NB4 (cell line): ENCODE measurements around the gene CTIF.

Experiments used
- MYC ChIP-seq: IDR thresholded peaks from 2 replicates; pipeline ENCODE4 v1.6.1; 2011; ENCODE audit warnings: low read depth, low read length
- POLR2A ChIP-seq: IDR thresholded peaks from 2 replicates; pipeline ENCODE4 v1.6.1; 2011; ENCODE audit warnings: mild to moderate bottlenecking; ENCODE audit not compliant: insufficient read length; ENCODE audit errors: extremely low read depth
- TF ChIP-seq, protein P1 (sequence below): IDR thresholded peaks from one replicate; pipeline ENCODE4 v1.5.1; 2012; ENCODE audit warnings: low read depth, low read length
- TF ChIP-seq, protein P2 (sequence below): IDR thresholded peaks from 2 replicates; pipeline ENCODE4 v1.6.1; 2011; ENCODE audit warnings: low read depth, low read length

DNA sequence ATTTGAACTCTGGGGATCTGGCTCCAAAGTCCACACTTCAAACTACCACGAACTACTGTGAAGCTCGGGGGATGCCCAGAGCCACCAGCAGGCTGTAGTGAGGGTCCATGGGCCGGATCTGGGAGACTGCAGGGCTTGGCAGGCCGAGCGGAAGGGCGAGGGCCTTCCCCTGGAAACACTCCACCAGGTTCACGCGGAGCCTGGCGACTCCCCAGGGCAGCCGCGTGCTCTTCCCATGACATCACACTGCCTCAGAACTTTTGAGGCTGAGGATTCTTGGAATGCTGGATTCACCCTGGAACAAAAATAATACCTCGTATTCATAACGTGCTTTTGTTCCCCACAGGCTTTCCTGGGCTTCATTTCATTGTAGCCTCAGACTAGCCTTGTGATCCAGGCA, 210.9 kb downstream of the CTIF start:
- TF ChIP-seq, protein P1, sequence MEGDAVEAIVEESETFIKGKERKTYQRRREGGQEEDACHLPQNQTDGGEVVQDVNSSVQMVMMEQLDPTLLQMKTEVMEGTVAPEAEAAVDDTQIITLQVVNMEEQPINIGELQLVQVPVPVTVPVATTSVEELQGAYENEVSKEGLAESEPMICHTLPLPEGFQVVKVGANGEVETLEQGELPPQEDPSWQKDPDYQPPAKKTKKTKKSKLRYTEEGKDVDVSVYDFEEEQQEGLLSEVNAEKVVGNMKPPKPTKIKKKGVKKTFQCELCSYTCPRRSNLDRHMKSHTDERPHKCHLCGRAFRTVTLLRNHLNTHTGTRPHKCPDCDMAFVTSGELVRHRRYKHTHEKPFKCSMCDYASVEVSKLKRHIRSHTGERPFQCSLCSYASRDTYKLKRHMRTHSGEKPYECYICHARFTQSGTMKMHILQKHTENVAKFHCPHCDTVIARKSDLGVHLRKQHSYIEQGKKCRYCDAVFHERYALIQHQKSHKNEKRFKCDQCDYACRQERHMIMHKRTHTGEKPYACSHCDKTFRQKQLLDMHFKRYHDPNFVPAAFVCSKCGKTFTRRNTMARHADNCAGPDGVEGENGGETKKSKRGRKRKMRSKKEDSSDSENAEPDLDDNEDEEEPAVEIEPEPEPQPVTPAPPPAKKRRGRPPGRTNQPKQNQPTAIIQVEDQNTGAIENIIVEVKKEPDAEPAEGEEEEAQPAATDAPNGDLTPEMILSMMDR, result no peak
- TF ChIP-seq POLR2A, result no peak
- TF ChIP-seq, protein P2, sequence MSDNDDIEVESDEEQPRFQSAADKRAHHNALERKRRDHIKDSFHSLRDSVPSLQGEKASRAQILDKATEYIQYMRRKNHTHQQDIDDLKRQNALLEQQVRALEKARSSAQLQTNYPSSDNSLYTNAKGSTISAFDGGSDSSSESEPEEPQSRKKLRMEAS, result no peak
- no peak for TF ChIP-seq MYC
